GM12878 (cell line): Measurements from ENCODE around the gene CLC. TPM values are rescaled to one million over a fixed set of nuclear protein-coding genes. Genes with fewer than 3 reads are reported as not detected.

Experiments
- ASH2L ChIP-seq: fragments of 300-600, 200-600 bp; sonication (generic); IDR thresholded peaks from 2 replicates; pipeline ENCODE4 v1.6.1; 2017; ENCODE audit warnings: low read depth, mild to moderate bottlenecking, borderline replicate concordance
- BACH1 ChIP-seq: fragments of 450-650 bp; IDR thresholded peaks from 2 replicates; pipeline ENCODE4 v1.6.1; 2017; ENCODE audit warnings: mild to moderate bottlenecking, borderline replicate concordance
- CBFB ChIP-seq: IDR thresholded peaks from 2 replicates; pipeline ENCODE4 v1.6.1; 2016; ENCODE audit warnings: antibody characterized with exemption, low read depth
- CBX3 ChIP-seq: fragments of 200-600 bp; sonication (generic); IDR thresholded peaks from 2 replicates; pipeline ENCODE4 v1.6.1; 2016; ENCODE audit warnings: low read depth, borderline replicate concordance
- EGR1 ChIP-seq, 2 experiments: IDR thresholded peaks; 1 replicate in 1 of 2; 2 replicates in 1 of 2; pipeline ENCODE4 v1.6.1; 2011 to 2012; ENCODE audit warnings: low read depth in 2 of 2, low read length in 2 of 2, borderline replicate concordance in 1 of 2, mild to moderate bottlenecking in 1 of 2, moderate library complexity in 1 of 2
- EP300 ChIP-seq, 2 experiments: fragments of 150-350 bp in 1 of 2; IDR thresholded peaks; 2 replicates each; pipeline ENCODE4 v1.6.1; 2011 to 2012; ENCODE audit warnings: low read depth in 2 of 2, low read length in 2 of 2, borderline replicate concordance in 1 of 2, improper control_type of control experiment in 1 of 2, inconsistent platforms in 1 of 2; ENCODE audit not compliant: control insufficient read depth in 1 of 2
- ETV6 ChIP-seq, 2 experiments: fragments of 450-650 bp in 1 of 2; IDR thresholded peaks in 1 of 2; conservative IDR thresholded peaks in 1 of 2; 2 replicates each; pipeline ENCODE4 v1.6.1; 2014; ENCODE audit warnings: antibody characterized with exemption in 1 of 2, borderline replicate concordance in 1 of 2, low read depth in 1 of 2, mild to moderate bottlenecking in 1 of 2, moderate library complexity in 1 of 2
- EZH2 ChIP-seq: IDR thresholded peaks from 2 replicates; pipeline ENCODE4 v1.6.1; 2012; ENCODE audit warnings: low read depth, mild to moderate bottlenecking, control low read depth, inconsistent platforms, low read length, borderline replicate concordance; ENCODE audit not compliant: control insufficient read depth
- LARP7 ChIP-seq: fragments of 450-650 bp; IDR thresholded peaks from 2 replicates; pipeline ENCODE4 v1.6.1; 2017; ENCODE audit warnings: mild to moderate bottlenecking
- MEF2B ChIP-seq: fragments of 450-650 bp; IDR thresholded peaks from 2 replicates; pipeline ENCODE4 v1.6.1; 2018; ENCODE audit warnings: mild to moderate bottlenecking, moderate library complexity; ENCODE audit not compliant: partially characterized antibody, poor library complexity, severe bottlenecking
- MTA3 ChIP-seq: IDR thresholded peaks from 2 replicates; pipeline ENCODE4 v1.6.1; 2012; ENCODE audit warnings: low read length, inconsistent platforms, borderline replicate concordance
- MYC ChIP-seq: IDR thresholded peaks from 2 replicates; pipeline ENCODE4 v1.6.1; 2011; ENCODE audit warnings: mild to moderate bottlenecking, low read length, moderate library complexity, inconsistent platforms; ENCODE audit not compliant: insufficient read depth, insufficient replicate concordance, insufficient read length, severe bottlenecking
- NR2C1 ChIP-seq: fragments of 450-650 bp; IDR thresholded peaks from 2 replicates; pipeline ENCODE4 v1.6.1; 2017; ENCODE audit warnings: antibody characterized with exemption, mild to moderate bottlenecking, moderate library complexity
- NR2C2 ChIP-seq: IDR thresholded peaks from 2 replicates; pipeline ENCODE4 v1.6.1; 2011; ENCODE audit warnings: borderline replicate concordance, low read depth; ENCODE audit not compliant: control insufficient read depth, insufficient read length
- PAX5 ChIP-seq: IDR thresholded peaks from 2 replicates; pipeline ENCODE4 v1.6.1; 2011; ENCODE audit warnings: low read depth, low read length, borderline replicate concordance
- RAD51 ChIP-seq: fragments of 450-650 bp; IDR thresholded peaks from 2 replicates; pipeline ENCODE4 v1.6.1; 2016; ENCODE audit warnings: moderate library complexity, mild to moderate bottlenecking, inconsistent platforms
- RCOR1 ChIP-seq: conservative IDR thresholded peaks from 2 replicates; pipeline ENCODE4 v1.6.1; 2012; ENCODE audit warnings: low read depth, low read length, improper control_type of control experiment
- SMAD1 ChIP-seq: fragments of 450-650 bp; IDR thresholded peaks from 2 replicates; pipeline ENCODE4 v1.6.1; 2018; ENCODE audit warnings: mild to moderate bottlenecking, low read depth; ENCODE audit not compliant: partially characterized antibody
- SMAD5 ChIP-seq: IDR thresholded peaks from 2 replicates; pipeline ENCODE4 v1.6.1; 2016; ENCODE audit warnings: antibody characterized with exemption, low read depth
- SPI1 ChIP-seq: IDR thresholded peaks from 2 replicates; pipeline ENCODE4 v1.6.1; 2011; ENCODE audit warnings: low read depth, mild to moderate bottlenecking, low read length, moderate library complexity, borderline replicate concordance; ENCODE audit not compliant: insufficient read depth
- SREBF2 ChIP-seq: IDR thresholded peaks from 2 replicates; pipeline ENCODE4 v1.6.1; 2012; ENCODE audit warnings: mild to moderate bottlenecking, low read length
- SUPT20H ChIP-seq: IDR thresholded peaks from 2 replicates; pipeline ENCODE4 v1.6.1; 2011; ENCODE audit warnings: low read depth, mild to moderate bottlenecking, low read length, moderate library complexity, borderline replicate concordance; ENCODE audit not compliant: control insufficient read depth
- ZNF217 ChIP-seq: fragments of 450-650 bp; IDR thresholded peaks from 2 replicates; pipeline ENCODE4 v1.6.1; 2017; ENCODE audit warnings: antibody characterized with exemption, mild to moderate bottlenecking
- ZNF24 ChIP-seq: fragments of 450-650 bp; IDR thresholded peaks from 2 replicates; pipeline ENCODE4 v1.6.1; 2017; ENCODE audit warnings: antibody characterized with exemption, mild to moderate bottlenecking
- ZNF622 ChIP-seq: fragments of 450-650 bp; IDR thresholded peaks from 2 replicates; pipeline ENCODE4 v1.6.1; 2017; ENCODE audit warnings: mild to moderate bottlenecking, inconsistent platforms
- polyA plus RNA-seq, 11 experiments: library from polyadenylated mRNA; depleted of rRNA in 4 of 11; unstranded in 6 of 11; stranded (reverse) in 5 of 11; fragments of >200 nt; fragmentation: Nextera tagmentation in 4 of 11; fragmentation: Illumina TruSeq in 1 of 11; extraction: Ambion mirVana in 4 of 11; extraction: Trizol in 1 of 11; gene quantifications; 1 replicate in 1 of 11; 2 replicates in 10 of 11; pipeline versions ENCODE4 v1.2.1 to v1.2.3, GENCODE V29; 2011 to 2016; ENCODE audit warnings: inconsistent platforms in 2 of 11, missing spikeins in 2 of 11, low read depth in 1 of 11
- total RNA-seq, 4 experiments: library from RNA; depleted of rRNA in 3 of 4; stranded (reverse); fragments of >200 nt in 3 of 4; fragmentation: Illumina TruSeq in 1 of 4; extraction: Trizol in 1 of 4; gene quantifications; 2 replicates each; pipeline versions ENCODE4 v1.2.1 to v1.2.3, GENCODE V29; 2013 to 2021
- TF ChIP-seq, protein P1 (sequence below): IDR thresholded peaks from 2 replicates; pipeline ENCODE4 v1.6.1; 2012; ENCODE audit warnings: low read depth, low read length, improper control_type of control experiment
- TF ChIP-seq, protein P2 (sequence below): IDR thresholded peaks from 2 replicates; pipeline ENCODE4 v1.6.1; 2012; ENCODE audit warnings: low read length, inconsistent platforms
- TF ChIP-seq, protein P3 (sequence below), 3 experiments: IDR thresholded peaks in 2 of 3; conservative IDR thresholded peaks in 1 of 3; 2 replicates each; pipeline ENCODE4 v1.5.1; 2011; ENCODE audit warnings: low read depth in 3 of 3, low read length in 3 of 3, mild to moderate bottlenecking in 3 of 3, control low read depth in 2 of 3, moderate library complexity in 2 of 3, inconsistent platforms in 1 of 3, mixed read lengths in 1 of 3; ENCODE audit not compliant: control insufficient read depth in 2 of 3, insufficient read depth in 1 of 3; ENCODE audit errors: extremely low read depth in 1 of 3

The CLC gene
- total and polyA plus RNA-seq, 10 of the 15 experiments (the other 5 are each of a cell fraction or from before 2014, with no cell fraction given), result 0.18 to 0.36 (median 0.29) TPM; not detected in 4

DNA sequence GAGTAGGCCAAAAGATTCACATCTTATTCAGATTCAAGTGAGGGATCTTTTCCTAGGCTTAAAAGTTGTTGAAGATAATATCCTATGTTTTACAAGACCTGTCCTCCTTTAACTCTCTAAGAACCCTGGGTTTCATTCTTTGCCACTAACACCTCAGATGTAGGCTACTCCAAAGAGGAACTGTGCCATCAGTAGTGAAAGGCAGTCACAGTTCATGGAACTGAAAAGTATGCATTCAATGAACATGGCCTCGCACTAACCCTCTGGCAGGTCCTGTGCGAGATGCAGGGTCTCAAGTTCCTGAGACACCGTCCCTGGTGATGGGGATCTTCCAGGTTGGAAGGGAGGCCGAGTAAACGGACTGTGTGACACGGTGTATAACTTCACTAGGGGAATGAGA lies 29.2 kb downstream of the CLC start (continued):
- TF ChIP-seq EP300 (IDR thresholded peaks at IDR 0.05; ENCODE audit: borderline replicate concordance in 1 of 2, control insufficient read depth in 1 of 2, low read depth in 2 of 2, low read length in 2 of 2) (peak; percentile 19 to 53; a peak in 1 of 4 replicates), NR2C1 (no peak), SUPT20H (no peak), ZNF622 (no peak), ASH2L (no peak), CBFB (no peak), EGR1 (IDR thresholded peaks at IDR 0.05; ENCODE audit: borderline replicate concordance in 1 of 2, low read depth in 2 of 2, low read length in 2 of 2) (no peak), SPI1 (peak; percentile 96), SMAD1 (no peak), EZH2 (no peak), ZNF24 (no peak), ZNF217 (no peak), LARP7 (no peak), RAD51 (no peak), MEF2B (no peak), SMAD5 (no peak), MTA3 (no peak), SREBF2 (no peak), BACH1 (no peak), PAX5 (peak; percentile 76; the same call in 1 of the 2 replicates), CBX3 (no peak), ETV6 (conservative IDR thresholded peaks at IDR 0.05 in 1 of 2, IDR thresholded peaks at IDR 0.05 in 1 of 2; ENCODE audit: borderline replicate concordance in 1 of 2, low read depth in 1 of 2) (no peak), NR2C2 (no peak), RCOR1 (no peak), MYC (no peak)
- TF ChIP-seq, protein P1, sequence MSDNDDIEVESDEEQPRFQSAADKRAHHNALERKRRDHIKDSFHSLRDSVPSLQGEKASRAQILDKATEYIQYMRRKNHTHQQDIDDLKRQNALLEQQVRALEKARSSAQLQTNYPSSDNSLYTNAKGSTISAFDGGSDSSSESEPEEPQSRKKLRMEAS, result no peak
- TF ChIP-seq, protein P2, sequence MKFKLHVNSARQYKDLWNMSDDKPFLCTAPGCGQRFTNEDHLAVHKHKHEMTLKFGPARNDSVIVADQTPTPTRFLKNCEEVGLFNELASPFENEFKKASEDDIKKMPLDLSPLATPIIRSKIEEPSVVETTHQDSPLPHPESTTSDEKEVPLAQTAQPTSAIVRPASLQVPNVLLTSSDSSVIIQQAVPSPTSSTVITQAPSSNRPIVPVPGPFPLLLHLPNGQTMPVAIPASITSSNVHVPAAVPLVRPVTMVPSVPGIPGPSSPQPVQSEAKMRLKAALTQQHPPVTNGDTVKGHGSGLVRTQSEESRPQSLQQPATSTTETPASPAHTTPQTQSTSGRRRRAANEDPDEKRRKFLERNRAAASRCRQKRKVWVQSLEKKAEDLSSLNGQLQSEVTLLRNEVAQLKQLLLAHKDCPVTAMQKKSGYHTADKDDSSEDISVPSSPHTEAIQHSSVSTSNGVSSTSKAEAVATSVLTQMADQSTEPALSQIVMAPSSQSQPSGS, result peak; percentile 26; the same call in 1 of the 2 replicates
- TF ChIP-seq, protein P3, sequence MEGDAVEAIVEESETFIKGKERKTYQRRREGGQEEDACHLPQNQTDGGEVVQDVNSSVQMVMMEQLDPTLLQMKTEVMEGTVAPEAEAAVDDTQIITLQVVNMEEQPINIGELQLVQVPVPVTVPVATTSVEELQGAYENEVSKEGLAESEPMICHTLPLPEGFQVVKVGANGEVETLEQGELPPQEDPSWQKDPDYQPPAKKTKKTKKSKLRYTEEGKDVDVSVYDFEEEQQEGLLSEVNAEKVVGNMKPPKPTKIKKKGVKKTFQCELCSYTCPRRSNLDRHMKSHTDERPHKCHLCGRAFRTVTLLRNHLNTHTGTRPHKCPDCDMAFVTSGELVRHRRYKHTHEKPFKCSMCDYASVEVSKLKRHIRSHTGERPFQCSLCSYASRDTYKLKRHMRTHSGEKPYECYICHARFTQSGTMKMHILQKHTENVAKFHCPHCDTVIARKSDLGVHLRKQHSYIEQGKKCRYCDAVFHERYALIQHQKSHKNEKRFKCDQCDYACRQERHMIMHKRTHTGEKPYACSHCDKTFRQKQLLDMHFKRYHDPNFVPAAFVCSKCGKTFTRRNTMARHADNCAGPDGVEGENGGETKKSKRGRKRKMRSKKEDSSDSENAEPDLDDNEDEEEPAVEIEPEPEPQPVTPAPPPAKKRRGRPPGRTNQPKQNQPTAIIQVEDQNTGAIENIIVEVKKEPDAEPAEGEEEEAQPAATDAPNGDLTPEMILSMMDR (IDR thresholded peaks at IDR 0.05 in 2 of 3, conservative IDR thresholded peaks at IDR 0.05 in 1 of 3; ENCODE audit: control insufficient read depth in 2 of 3, extremely low read depth in 1 of 3, insufficient read depth in 1 of 3, low read depth in 3 of 3, low read length in 3 of 3), result no peak
